ENCODE data around the gene EFNA1.
"Not testable (repeated sequence)": the region's sequence is repeated elsewhere in the genome, so short reads cannot be mapped to it uniquely, and the experiment has no call there.

EFNA1 gene

GRCh38 chr1:155092641-155093040 lies 35.0 kb upstream of the EFNA1 start:
- DNase-seq (ENCODE audit: low spot score): no peak

GRCh38 chr1:155093911-155094621 lies 33.6 kb upstream of the EFNA1 start:
- peak; percentile 34 for DNase-seq (ENCODE audit: low spot score)

- DNase-seq (ENCODE audit: low spot score): no peak
Observed at GRCh38 chr1:155094622-155094948, 33.1 kb upstream of the EFNA1 start.

GRCh38 chr1:155099331-155099730 lies 28.3 kb upstream of the EFNA1 start:
- DNase-seq (ENCODE audit: low spot score): no peak

GRCh38 chr1:155103325-155103724 lies 24.4 kb upstream of the EFNA1 start:
- no peak for DNase-seq (ENCODE audit: low spot score)

GRCh38 chr1:155104605-155105534 lies 22.8 kb upstream of the EFNA1 start:
- no peak for DNase-seq (ENCODE audit: low spot score)

GRCh38 chr1:155105604-155106011 lies 22.1 kb upstream of the EFNA1 start:
- no peak for DNase-seq (ENCODE audit: low spot score)

- DNase-seq (ENCODE audit: low spot score): no peak
Observed at GRCh38 chr1:155106862-155107261, 20.8 kb upstream of the EFNA1 start.

GRCh38 chr1:155107309-155108264 lies 20.1 kb upstream of the EFNA1 start:
- DNase-seq (ENCODE audit: low spot score): no peak

- no peak for DNase-seq (ENCODE audit: low spot score)
Observed at GRCh38 chr1:155108296-155108695, 19.4 kb upstream of the EFNA1 start.

- DNase-seq (ENCODE audit: low spot score): no peak
Observed at GRCh38 chr1:155110381-155110780, 17.3 kb upstream of the EFNA1 start.

- no peak for DNase-seq (ENCODE audit: low spot score)
Observed at GRCh38 chr1:155110826-155111225, 16.9 kb upstream of the EFNA1 start.

GRCh38 chr1:155113450-155113980 lies 14.2 kb upstream of the EFNA1 start:
- DNase-seq (ENCODE audit: low spot score): no peak

- DNase-seq (ENCODE audit: low spot score): no peak
Observed at GRCh38 chr1:155116113-155116764, 11.4 kb upstream of the EFNA1 start.

GRCh38 chr1:155117610-155118009 lies 10.1 kb upstream of the EFNA1 start:
- no peak for DNase-seq (ENCODE audit: low spot score)

GRCh38 chr1:155118090-155118489 lies 9.6 kb upstream of the EFNA1 start:
- DNase-seq (ENCODE audit: low spot score): not testable (repeated sequence)

GRCh38 chr1:155120253-155120652 lies 7.4 kb upstream of the EFNA1 start:
- no peak for DNase-seq (ENCODE audit: low spot score)

GRCh38 chr1:155121249-155121648 lies 6.4 kb upstream of the EFNA1 start:
- DNase-seq (ENCODE audit: low spot score): no peak

GRCh38 chr1:155122308-155122707 lies 5.4 kb upstream of the EFNA1 start:
- DNase-seq (ENCODE audit: low spot score): no peak

- DNase-seq (ENCODE audit: low spot score): no peak
Observed at GRCh38 chr1:155123801-155124200, 3.9 kb upstream of the EFNA1 start.
